ENCODE measurements around the gene PRDM8.

The PRDM8 gene

DNA sequence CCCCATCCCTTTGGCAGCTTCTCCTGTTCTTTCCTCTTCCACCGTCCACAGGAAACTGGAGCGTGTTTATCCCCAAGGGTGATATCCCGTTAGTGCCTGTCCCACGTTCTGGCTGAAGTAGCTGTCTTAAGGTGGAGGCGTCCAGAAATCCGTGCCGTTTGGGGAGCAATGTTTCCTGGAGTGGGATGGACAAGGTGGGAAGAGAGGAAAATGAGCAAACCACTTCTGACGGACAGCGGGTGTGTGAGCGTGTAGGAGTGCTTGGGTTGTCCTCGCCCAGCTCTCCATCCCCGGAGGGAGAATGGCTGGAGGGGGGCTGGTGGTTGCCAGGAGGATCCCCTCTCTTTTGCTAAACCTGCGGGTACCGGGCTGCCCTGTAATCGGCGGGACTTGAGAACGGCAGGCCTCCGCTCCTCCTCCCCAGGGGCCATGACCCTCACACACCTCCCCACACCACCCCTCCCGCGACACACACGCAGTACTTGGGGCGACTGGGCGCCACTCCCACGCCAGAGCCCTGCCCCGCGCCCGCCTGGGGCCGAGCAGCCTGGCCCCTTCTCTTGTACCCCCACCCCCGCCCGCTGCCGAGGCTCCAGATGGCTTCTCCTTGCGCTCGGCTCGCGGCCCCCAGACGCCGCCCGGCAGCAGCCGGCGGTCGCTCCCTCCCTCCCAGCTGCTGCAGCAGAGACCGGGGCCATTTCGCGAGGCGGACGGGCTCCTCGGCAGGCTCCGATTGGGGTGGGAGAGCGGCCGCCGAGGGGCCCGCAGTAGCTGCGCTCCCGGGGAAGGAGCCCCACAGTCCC lies 13.9 kb upstream of the PRDM8 start:
- peak; percentile 62 for DNase-seq (ENCODE audit: low spot score)

DNA sequence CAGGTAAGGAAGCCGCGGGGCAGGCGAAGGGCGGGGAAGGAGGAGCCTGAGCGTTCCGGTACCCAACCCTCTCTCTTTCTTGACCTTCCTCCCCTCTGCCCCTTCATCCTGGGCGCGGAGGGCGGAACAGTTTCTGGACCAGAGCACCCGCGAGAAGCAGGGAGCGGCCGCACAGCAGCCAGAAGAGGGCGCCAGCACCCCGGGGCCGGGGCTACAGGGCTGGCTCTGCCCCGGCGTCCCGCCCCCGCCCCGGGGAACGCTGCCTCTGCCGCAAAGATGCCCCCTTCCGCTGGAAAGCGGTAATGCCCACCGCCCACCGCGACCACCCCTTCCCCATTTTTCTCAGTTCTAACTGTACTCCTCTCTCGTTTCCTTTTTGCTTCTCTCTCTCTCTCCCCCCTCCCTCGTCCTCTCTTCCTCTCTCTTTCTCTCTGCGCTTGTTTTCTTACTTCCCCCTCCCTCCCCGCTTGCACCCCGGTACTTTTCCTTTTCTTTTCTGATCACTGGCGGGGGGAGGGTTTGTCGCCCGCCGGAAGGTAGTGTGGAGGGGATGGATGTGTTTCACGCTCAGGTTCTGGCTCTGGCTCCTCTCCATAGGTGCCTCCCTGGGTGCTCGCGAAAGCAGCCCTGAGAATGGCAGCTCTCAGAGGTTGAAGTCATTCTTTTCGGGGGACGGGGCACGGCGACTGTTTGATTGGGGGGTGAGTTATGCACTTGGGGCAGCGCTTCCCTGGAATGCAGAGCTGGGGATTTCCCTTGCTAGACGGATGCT lies 13.1 kb upstream of the PRDM8 start:
- peak; percentile 96 for DNase-seq (ENCODE audit: low spot score)

DNA sequence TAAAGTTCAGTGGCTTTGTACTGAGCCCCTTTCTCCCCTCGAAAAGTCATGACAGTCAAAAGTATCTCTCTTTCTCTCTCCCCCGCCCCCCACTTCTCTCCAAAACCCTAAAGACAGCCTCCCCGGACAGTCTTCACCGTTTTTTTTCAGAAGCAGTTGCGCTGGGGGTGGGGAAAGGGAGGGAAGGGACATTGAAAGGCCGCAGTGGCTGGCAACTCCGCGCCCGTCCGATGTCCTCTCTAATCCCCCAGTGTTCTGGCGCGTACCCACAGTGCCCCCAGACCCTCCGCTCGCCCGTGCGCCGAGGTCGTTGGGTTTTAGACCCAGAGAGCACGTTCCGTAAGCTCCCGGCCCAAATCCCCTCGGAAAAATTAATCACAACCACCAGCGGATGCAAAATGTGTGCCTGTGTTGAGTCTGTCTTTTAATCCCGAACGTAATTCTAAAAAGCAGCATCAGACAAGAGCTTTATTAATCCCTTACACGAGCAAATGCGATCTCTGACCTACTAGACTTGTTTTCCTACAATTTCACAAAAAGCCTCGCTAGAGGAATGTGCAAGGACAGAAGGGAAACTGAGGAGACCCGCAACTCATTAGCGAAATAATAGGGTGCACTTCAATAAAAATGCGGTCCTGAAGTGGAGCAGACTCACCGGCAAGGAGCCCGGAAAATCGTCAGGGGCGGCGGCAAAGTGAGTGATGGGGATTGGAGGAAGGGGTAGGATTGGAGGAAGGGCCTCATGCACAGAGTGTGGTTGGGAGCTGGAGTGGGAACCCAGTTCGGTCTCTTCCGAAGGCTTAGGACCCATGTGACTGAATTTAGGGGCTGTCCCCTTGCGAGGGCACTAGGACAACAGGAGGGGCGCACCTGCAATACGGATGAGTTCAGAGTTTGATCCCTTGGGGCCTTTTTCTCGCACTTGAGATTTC lies 12.2 kb upstream of the PRDM8 start:
- DNase-seq (ENCODE audit: low spot score), result peak; percentile 34

DNA sequence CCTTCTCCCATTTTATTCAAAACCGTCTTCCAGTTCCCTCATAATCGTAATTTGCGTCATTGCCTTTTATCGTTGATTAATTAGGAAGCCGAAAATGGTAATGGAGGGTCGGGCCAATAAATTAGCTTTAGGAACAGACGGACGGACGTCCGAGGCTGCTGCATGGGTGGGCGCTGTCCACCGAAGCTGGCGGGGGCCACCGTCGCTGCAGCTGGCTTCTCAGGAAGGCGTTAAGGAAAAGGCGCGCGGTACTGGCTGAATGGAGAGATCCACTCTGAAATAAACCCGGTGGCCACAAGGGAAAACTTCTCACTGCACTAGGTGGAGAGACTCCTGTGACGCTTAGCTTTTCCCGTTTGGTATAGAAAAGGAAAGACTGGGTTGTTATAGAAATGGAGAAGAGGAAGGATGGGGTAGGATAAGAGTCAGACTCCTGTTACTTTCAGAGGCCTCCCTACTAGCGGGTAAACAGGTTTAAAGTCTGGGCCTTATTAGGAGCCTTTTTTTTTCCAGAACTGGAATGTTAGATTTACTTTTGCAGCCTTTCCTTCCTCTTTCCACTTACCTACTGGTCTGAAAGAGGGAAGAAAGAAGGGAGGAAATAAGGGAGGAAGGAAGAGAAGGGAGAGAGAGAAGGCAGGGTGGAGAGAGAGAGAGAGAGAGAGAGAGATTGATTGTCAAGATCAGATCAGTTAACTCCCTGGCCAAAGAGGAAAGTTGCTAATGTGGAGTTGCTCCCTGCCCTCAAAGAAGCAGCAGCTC lies 11.3 kb upstream of the PRDM8 start:
- DNase-seq (ENCODE audit: low spot score), result no peak

DNA sequence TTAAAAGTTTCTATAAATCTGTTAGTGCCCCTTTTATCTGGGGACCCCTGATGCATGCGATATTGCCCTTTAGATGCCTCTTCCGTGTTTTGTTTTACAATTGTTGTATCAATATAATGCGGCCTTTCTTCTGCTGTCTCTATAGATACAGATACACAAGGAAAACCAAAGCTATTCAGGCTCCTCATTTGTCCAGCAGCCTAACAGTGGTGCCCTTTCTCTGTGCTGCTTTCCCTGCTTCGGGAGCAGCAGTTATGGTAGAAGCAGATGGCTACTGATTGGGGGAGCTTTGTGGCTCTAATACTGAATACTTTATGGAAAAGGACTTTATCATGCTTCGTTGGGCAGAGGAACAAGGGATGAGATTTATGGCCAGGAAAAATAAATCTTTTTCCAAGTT lies 10.6 kb upstream of the PRDM8 start:
- no peak for DNase-seq (ENCODE audit: low spot score)

DNA sequence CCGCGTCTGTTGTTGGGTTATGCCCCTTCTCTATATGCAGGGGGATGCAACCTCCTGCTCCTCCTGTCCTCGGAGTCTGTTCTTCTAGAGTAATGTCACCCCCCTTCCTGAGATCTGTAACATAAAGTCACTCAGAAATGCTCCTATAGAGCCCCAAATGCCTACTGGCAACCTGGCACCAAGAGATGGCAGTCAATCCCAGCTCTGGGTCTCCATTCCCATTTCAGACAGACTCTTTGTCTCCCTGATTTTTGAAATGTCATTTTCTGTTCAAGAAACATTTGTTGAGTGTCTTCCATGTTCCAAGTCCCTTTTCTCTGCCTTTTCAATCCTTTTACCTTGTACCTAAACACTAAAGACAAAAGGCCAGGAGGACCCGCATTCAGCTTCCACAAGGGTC lies 9.6 kb upstream of the PRDM8 start:
- DNase-seq (ENCODE audit: low spot score), result no peak

DNA sequence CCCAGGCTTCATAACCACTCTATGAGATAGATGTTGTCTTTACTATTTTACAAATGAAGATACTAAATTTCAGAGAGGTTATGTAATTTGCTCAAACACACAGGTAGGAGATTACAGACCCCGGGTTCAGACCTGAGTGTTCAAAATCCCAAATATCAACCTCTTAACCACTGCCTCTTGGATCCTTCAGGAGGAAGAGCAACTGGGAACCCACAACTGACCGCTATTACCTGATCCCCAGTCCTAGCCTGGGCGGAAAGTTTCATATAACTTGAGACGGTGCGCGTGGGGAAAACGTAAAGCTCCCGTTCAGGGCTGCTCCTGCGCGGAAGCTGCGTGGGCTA lies 8.9 kb upstream of the PRDM8 start:
- DNase-seq (ENCODE audit: low spot score), result no peak

DNA sequence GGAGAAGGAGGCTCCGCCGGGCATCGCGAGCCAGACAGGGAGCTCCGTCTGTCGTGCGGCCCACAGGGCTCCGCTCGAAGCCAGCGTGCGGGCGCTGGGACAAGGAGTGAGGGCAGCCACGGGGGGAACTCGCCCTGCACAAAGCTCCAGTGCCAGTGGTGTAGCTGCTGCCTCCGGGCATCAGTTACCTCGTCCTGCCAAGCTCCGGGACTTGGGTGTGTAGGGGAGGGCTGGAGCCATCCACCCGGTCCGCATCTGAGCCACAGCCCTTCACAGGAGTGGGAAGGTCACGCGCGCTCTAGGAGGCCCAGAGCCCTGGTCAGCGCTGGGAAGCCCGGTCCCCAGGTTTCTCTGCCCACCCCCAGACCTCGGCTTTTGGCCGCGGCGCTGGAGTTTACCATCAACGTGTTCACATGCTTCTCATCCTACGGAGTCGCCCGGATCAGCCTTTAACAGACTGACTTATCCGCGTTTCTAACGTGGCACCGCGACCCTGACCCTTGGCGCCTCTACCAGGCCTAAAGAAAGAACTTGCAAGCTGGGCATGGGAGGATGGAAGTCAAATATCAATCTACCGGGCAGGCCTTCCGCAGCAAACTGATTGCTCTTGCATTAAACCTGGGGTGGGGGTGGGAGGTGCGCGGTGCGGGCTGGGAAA lies 8.4 kb upstream of the PRDM8 start:
- no peak for DNase-seq (ENCODE audit: low spot score)

DNA sequence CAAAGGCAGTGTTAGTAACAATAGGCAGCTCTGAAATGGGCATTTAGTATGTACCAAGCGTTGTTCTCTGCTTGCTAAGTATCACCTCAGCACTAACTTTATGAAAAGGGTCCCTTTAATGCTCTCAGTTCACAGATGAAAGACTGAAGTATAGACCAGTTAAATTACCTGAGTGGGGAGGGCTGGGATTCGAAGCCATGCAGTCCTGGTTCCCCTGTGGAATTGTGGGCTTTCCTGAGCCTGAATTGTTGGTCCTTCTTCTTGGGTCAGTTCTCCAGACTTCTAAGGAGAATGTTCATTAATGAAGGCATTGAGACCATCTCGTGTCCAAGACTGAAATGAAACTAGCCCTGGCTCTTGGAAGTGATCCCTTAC lies 7.7 kb upstream of the PRDM8 start:
- no peak for DNase-seq (ENCODE audit: low spot score)

DNA sequence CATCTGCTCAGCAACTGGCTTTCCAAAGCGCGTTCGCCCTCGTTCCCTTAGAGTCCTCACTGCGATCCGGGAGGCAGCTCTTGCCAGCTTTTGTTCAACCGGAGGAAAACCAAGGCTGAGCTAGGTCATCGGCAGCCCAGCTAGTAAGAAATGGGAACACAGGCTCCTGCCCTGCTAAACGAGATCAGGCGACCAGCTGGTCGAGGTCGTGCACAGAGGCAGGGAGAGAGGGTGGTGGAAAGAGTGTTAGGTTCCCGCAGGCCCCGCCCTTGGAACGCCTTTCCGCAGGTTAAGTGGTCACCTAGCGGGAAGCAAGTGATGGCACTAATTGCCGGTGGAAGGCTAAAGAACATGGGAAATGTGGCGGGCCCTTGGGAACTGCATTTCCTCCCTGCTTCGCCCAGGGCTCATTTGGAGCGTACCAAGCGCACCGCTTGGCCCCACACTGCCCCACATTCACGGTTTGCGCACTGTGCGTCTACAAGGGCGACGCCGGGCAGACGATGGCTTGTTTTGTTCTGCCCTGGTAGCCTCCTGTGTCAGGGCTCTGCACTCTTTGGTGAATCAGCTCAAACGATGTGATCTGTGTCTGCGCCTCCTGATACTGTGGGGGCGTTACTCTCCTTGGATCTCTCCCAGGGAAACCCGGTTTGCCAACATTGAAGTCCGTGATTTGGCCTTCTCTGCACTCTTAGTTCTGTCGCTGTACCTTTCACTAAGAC lies 7.2 kb upstream of the PRDM8 start:
- DNase-seq (ENCODE audit: low spot score), result peak; percentile 34

DNA sequence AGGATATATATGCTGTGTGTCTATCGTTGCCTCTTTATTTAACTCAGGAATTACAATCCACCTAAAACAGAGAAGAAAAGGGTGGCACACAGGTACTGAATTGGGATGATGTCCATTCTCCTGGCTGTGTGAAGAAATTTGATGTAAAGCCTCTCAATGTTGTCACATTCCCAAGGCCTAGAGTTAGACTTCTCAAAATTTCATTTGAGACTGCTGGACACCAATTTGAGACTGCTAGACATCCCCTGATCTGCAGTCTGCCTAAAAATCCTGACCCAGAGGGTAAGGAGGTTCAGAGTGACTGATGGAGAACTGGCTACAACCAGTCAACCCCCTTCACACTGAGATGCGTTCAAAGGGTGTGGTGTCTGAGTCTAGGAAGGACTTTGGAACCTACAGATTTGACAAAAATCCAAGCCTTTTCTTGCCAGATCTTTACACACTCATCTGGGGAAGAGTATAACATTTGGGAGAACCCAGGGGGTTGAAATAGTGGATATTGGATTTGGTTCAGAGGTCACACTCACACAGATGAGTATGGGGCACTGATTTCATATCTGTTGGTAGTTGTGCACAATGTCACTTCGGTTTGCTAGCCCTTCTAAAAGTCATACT lies 4.9 kb upstream of the PRDM8 start:
- DNase-seq (ENCODE audit: low spot score), result no peak

DNA sequence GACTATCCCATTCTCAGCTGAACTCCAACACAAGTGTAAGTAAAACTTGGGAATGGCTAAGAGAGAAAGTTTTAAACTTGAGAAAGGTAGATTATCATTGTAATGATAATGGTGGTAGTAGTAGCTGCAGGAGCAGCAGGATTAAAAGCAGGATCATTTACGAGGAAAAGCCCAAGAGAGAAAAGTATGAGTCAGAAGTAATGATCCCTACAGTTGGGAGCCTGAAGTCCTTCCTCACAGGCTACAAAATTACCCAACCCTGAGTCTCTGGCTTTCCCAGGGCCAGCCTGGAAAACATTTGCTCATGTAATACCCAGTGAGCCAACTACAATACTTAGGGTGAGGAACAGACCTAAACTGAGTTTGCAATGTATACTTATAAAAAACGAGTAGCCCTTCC lies 4.4 kb upstream of the PRDM8 start:
- peak; percentile 68 for DNase-seq (ENCODE audit: low spot score)

DNA sequence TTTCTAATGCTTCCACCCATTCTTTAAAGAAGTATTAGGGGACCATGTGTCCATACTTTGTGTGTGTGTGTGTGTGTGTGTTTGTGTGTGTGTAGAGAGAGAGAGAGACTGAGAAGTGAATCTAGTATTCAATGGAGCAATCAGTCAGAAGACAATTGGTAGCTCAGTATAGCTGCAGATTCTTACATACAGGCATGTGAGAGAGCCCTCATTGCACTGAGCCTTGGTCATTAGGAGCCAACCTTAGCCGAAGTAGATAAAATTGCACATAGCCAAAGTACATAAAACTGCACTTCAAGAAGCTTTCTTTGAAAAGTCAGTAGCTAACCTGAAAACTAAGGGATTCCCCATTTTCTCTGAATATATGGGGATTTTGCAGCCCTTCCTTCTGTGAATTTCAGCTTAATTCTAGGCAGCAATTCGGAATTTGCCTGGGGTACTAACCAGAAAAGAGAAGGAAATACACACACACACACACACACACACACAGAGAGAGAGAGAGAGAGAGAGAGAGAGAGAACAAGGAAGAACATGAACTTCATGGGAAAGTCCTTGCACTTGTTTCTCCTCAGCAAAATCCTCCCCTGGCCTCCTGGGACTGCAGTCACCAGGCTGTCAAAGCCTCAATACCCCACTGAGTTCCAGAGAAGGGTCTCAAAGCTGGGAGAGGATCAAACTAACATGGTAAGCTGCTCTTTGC lies 1.7 kb upstream of the PRDM8 start:
- no peak for DNase-seq (ENCODE audit: low spot score)

DNA sequence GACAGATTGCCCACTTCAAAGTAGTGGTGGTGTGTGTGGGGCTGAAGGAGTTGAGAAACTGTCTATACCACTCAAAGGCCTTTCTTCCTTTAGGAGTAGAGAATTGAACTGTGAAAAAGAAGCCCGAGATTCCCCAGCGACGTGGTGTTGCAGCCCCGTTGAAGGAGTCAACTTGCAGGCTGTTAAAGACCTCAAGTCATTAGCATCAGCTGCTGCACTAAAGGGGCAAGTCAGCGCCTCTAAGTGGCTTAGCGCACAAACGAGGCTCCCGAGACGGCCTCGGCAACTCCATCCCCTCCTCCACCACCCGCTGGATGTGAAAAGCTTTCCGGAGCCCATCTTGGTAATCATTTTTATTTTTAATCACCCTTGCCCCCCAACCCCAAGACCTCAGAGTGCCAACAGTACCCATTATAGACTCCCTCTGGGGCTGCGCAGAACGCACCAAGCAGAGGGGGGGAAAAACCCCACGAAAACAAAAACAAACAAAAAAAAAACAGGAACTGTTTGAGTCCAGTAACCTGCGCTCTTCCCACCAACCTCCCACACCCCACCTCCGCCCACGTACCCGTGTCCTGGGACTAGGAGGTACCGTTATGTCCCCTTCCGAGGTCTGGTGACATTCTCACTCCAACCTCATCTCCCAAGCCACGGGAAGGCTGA lies 913 bp upstream of the PRDM8 start:
- no peak for DNase-seq (ENCODE audit: low spot score)

DNA sequence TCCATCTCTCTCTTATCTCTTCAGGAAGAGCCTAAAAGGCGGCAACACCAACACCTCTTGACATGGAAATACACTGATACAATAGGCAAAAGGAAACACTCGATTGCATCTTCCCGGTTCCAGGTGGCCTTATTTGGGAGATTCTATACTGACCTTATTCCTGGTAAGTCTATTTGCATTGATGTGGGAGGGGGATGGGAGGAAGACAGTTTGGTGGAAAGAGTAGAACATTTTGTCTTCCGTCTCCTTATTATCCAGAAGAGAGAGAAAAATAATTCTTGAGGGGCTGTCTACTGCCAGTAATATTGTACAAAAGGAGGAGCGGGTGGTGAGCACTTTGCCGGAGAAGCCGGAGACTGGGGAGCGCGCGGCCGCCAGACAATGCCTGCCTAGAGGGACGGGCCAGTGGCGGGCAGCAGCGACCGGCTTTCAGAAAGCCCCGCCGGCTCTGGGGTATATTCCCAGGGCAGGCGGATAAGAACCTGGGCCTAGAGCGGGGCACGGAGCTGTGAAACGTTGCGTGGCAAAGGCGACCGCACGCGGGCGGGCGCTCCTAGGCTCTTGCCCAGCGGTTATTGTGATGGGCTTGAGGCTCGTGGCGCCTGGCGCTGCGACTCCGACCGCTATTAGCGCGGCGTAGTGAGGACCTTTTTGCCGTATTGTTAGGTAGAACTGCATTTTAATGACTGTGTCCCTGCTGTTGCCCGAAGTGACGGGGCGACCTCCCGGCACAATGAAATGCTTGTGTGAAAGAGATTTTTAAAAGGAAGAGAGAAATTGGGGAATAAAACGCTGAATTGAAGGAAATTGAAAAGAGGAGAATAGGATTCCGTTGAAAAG lies 518 bp downstream of the PRDM8 start:
- DNase-seq (ENCODE audit: low spot score), result peak; percentile 55

DNA sequence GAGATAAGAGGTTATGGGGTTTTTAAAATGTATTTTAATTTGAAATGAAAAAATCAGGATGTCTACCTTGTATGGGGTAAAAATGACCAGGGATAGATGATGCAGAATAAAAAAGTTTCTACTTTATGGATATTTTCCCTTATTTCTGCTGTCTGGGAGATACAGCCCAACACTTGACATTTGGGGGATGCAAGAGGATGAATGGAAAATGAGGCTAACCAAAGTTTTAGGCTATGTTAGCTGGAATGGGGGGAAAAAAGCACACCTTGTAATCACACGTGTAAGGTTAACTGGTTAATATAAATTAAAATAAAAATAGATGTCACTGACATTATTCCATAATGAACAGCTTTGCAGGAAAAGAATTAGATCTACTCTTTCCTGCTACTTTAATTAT lies 1.1 kb downstream of the PRDM8 start:
- no peak for DNase-seq (ENCODE audit: low spot score)

DNA sequence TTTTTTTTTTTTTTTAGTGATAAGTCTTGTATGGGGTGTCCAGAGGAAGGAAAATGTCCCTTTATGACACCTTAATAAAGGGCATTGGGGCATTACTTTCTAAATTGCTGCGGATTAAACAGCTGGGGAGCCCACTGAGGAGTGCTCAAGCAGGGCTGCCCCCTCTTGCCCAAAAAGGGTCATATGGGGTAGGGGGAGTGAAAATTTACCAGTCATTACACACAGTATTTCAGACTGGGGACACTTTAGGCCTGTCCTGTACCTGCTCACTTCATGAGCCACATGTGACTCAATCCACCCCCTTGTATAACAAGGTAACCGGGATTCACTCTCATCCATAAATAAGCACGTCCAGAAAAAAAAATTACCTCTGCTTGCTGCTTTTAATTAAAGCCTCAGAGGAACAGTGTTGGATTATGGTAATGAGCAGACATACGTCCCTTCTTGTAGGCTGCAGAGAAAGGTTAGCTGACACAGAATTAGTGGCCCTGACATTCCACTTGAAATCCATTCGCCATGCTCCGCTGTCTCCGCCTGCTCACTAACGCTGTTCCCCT lies 1.8 kb downstream of the PRDM8 start:
- no peak for DNase-seq (ENCODE audit: low spot score)

DNA sequence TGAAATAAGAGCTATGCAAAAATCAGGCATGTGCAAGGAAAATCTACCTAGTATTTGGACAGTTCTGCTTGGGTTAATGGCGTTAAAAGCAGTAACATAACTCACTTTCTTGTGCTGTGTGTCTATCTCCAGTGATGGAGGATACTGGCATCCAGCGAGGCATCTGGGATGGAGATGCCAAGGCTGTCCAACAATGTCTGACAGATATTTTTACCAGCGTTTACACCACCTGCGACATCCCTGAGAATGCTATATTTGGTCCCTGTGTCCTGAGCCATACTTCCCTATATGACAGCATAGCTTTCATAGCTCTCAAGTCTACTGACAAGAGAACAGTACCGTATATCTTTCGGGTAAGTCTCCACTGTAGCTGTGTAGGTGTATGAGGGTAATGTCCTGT lies 2.6 kb downstream of the PRDM8 start:
- DNase-seq (ENCODE audit: low spot score), result no peak
